Measurements from ENCODE around the gene CD83.

DNA sequence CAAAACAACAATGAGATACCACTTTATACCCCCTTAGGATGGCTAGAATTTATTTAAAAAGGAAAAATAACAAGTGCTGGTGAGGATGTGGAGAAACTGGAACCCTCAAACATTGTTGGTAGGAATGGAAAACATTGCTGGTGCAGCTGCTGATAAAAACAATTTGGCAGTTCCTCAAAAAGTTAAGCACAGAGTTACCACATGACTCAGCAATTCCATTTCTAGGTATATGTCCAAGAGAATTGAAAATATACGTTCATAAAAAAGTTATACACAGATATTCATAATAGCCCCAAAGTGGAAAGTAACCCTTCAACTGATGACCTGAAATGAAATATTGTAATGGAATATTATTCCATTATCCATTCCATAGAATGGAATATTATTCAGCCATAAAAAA, 55.0 kb downstream of the CD83 start:
- TF ChIP-seq POLR2A (IDR thresholded peaks at IDR 0.05) (no peak), POLR2AphosphoS5 (IDR thresholded peaks at IDR 0.05) (no peak), EP300 (IDR thresholded peaks at IDR 0.05) (no peak)
- TF ChIP-seq, protein P1, sequence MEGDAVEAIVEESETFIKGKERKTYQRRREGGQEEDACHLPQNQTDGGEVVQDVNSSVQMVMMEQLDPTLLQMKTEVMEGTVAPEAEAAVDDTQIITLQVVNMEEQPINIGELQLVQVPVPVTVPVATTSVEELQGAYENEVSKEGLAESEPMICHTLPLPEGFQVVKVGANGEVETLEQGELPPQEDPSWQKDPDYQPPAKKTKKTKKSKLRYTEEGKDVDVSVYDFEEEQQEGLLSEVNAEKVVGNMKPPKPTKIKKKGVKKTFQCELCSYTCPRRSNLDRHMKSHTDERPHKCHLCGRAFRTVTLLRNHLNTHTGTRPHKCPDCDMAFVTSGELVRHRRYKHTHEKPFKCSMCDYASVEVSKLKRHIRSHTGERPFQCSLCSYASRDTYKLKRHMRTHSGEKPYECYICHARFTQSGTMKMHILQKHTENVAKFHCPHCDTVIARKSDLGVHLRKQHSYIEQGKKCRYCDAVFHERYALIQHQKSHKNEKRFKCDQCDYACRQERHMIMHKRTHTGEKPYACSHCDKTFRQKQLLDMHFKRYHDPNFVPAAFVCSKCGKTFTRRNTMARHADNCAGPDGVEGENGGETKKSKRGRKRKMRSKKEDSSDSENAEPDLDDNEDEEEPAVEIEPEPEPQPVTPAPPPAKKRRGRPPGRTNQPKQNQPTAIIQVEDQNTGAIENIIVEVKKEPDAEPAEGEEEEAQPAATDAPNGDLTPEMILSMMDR (IDR thresholded peaks at IDR 0.05): no peak

Data from stomach (tissue), 4 donors.